Measurements from ENCODE around the gene TNFRSF11A. TPM values are rescaled to one million over a fixed set of nuclear protein-coding genes. Genes with fewer than 3 reads are reported as not detected.

TNFRSF11A gene
- total RNA-seq, 1 donor from 2014 or later, result 0.19 TPM

GRCh38 chr18:62361288-62361687, 36.2 kb downstream of the TNFRSF11A start:
- H3K4me3 Mint-ChIP-seq (ENCODE audit: unreplicated experiment), result no peak overlapping the region
- H3K27me3 Mint-ChIP-seq (ENCODE audit: unreplicated experiment), result peaks cover 26% of the 10 kb centered on the region
- TF ChIP-seq CTCF (IDR thresholded peaks at IDR 0.05), result no peak
- H3K36me3 Mint-ChIP-seq (ENCODE audit: unreplicated experiment), result no peaks in the 10 kb centered on the region
- DNase-seq (ENCODE audit: extremely low spot score, unreplicated experiment), result no peak
- H3K27ac Mint-ChIP-seq (ENCODE audit: unreplicated experiment), result no peak overlapping the region
- no peaks in the 10 kb centered on the region for H3K4me1 Mint-ChIP-seq (ENCODE audit: unreplicated experiment)
- H3K9me3 Mint-ChIP-seq (ENCODE audit: unreplicated experiment), result no peaks in the 10 kb centered on the region

GRCh38 chr18:62364558-62364957, 39.4 kb downstream of the TNFRSF11A start:
- Mint-ChIP-seq H3K4me1 (ENCODE audit: unreplicated experiment) (no peaks in the 10 kb centered on the region), H3K27ac (ENCODE audit: unreplicated experiment) (no peak overlapping the region), H3K4me3 (ENCODE audit: unreplicated experiment) (no peak overlapping the region), H3K36me3 (ENCODE audit: unreplicated experiment) (no peaks in the 10 kb centered on the region), H3K9me3 (ENCODE audit: unreplicated experiment) (no peaks in the 10 kb centered on the region), H3K27me3 (ENCODE audit: unreplicated experiment) (peaks cover 27% of the 10 kb centered on the region)
- no peak for DNase-seq (ENCODE audit: extremely low spot score, unreplicated experiment)
- no peak for TF ChIP-seq CTCF (IDR thresholded peaks at IDR 0.05)

DNA sequence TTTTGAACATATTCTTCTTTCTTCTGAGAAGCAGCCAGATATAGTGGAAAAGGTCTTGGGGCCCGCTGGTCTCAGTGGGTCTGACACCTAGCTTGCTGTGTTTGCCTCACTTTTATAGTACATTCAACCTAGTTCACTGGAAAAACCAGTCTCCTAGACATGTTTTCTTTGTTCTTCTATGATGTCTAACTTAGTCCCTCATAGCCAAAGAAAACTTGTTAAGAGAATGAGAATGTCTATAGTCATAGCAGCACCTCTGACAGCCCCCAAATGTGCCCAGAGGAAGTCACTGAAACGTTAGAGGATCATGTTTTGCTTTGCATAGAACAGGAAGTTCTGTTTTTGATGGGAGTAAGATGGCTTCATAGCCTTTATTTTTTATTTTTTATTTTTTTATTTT, 40.3 kb downstream of the TNFRSF11A start:
- TF ChIP-seq CTCF (IDR thresholded peaks at IDR 0.05), result no peak
- Mint-ChIP-seq H3K36me3 (ENCODE audit: unreplicated experiment) (no peaks in the 10 kb centered on the region), H3K27ac (ENCODE audit: unreplicated experiment) (no peak overlapping the region), H3K9me3 (ENCODE audit: unreplicated experiment) (no peaks in the 10 kb centered on the region), H3K4me3 (ENCODE audit: unreplicated experiment) (no peak overlapping the region), H3K27me3 (ENCODE audit: unreplicated experiment) (peaks cover 30% of the 10 kb centered on the region), H3K4me1 (ENCODE audit: unreplicated experiment) (no peaks in the 10 kb centered on the region)
- DNase-seq (ENCODE audit: extremely low spot score, unreplicated experiment), result no peak

DNA sequence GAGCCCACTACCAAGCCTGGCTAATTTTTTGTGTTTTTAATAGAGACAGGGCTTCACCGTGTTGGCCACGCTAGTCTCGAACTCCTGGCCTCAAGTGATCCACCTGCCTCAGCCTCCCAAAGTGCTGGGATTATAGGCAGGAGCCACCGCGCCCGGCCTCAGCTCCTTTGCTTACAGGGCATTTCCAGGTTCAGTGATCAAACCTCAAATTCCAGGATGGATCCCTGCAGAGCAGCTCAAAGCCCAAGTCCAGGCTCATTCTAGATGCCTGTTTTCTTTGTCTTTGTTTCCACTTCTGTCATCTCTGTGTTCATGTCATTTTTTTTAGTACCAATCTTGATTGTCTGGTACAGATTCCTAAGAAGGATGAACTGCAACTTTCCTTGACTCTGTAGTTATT, 41.9 kb downstream of the TNFRSF11A start:
- Mint-ChIP-seq H3K27ac (ENCODE audit: unreplicated experiment) (no peak overlapping the region), H3K36me3 (ENCODE audit: unreplicated experiment) (no peaks in the 10 kb centered on the region), H3K9me3 (ENCODE audit: unreplicated experiment) (no peaks in the 10 kb centered on the region), H3K4me3 (ENCODE audit: unreplicated experiment) (no peak overlapping the region), H3K27me3 (ENCODE audit: unreplicated experiment) (peaks cover 22% of the 10 kb centered on the region), H3K4me1 (ENCODE audit: unreplicated experiment) (no peaks in the 10 kb centered on the region)
- TF ChIP-seq CTCF (IDR thresholded peaks at IDR 0.05), result no peak
- DNase-seq (ENCODE audit: extremely low spot score, unreplicated experiment), result no peak

- H3K27me3 Mint-ChIP-seq (ENCODE audit: unreplicated experiment), result peaks cover 22% of the 10 kb centered on the region
- no peak overlapping the region for H3K4me3 Mint-ChIP-seq (ENCODE audit: unreplicated experiment)
- no peaks in the 10 kb centered on the region for H3K9me3 Mint-ChIP-seq (ENCODE audit: unreplicated experiment)
- DNase-seq (ENCODE audit: extremely low spot score, unreplicated experiment), result no peak
- TF ChIP-seq CTCF (IDR thresholded peaks at IDR 0.05), result no peak
- no peak overlapping the region for H3K27ac Mint-ChIP-seq (ENCODE audit: unreplicated experiment)
- no peaks in the 10 kb centered on the region for H3K4me1 Mint-ChIP-seq (ENCODE audit: unreplicated experiment)
- H3K36me3 Mint-ChIP-seq (ENCODE audit: unreplicated experiment), result no peaks in the 10 kb centered on the region
Measured at GRCh38 chr18:62368100-62368499, 43.0 kb downstream of the TNFRSF11A start.

Data from osteocyte (in vitro differentiated cells).